HepG2 (cell line): ENCODE measurements around the gene ADCYAP1R1.

Source experiments
- ESRRA ChIP-seq: sonication (generic); formaldehyde crosslinking; IDR thresholded peaks from 2 replicates; pipeline ENCODE4 v1.5.1; 2020; ENCODE audit warnings: mild to moderate bottlenecking, low read depth, missing genetic modification reagents
- EZH2 ChIP-seq: conservative IDR thresholded peaks from 2 replicates; pipeline ENCODE4 v1.6.1; 2012; ENCODE audit warnings: mild to moderate bottlenecking, low read depth, low read length, moderate library complexity
- GTF2F1 ChIP-seq: fragments of 150-350 bp; IDR thresholded peaks from 2 replicates; pipeline ENCODE4 v1.6.1; 2014; ENCODE audit warnings: low read length
- POLR2A ChIP-seq, 2 experiments: IDR thresholded peaks; 2 replicates each; pipeline ENCODE4 v1.6.1; 2011; ENCODE audit warnings: low read depth in 2 of 2, low read length in 2 of 2, mild to moderate bottlenecking in 1 of 2, moderate library complexity in 1 of 2; ENCODE audit not compliant: insufficient read depth in 1 of 2
- POLR2AphosphoS5 ChIP-seq: IDR thresholded peaks from 2 replicates; pipeline ENCODE4 v1.6.1; 2012; ENCODE audit warnings: low read depth, low read length
- REPIN1 ChIP-seq: sonication (generic); formaldehyde crosslinking; IDR thresholded peaks from 2 replicates; pipeline ENCODE4 v1.8.0; 2022; ENCODE audit warnings: missing genetic modification reagents, low read depth, mild to moderate bottlenecking, borderline replicate concordance
- TBP ChIP-seq: sonication (generic); formaldehyde crosslinking; IDR thresholded peaks from 2 replicates; pipeline ENCODE4 v1.5.0; 2020; ENCODE audit warnings: missing genetic modification reagents
- ZNF644 ChIP-seq: IDR thresholded peaks from 2 replicates; pipeline ENCODE4 v1.6.1; 2016; ENCODE audit warnings: low read depth
- ZNF674 ChIP-seq: sonication (generic); formaldehyde crosslinking; IDR thresholded peaks from 2 replicates; pipeline ENCODE4 v1.5.0; 2020; ENCODE audit warnings: low read depth, mild to moderate bottlenecking, missing genetic modification reagents
- ZSCAN29 ChIP-seq: sonication (generic); formaldehyde crosslinking; conservative IDR thresholded peaks from 2 replicates; pipeline ENCODE4 v1.4.0; 2020; ENCODE audit warnings: mild to moderate bottlenecking, missing genetic modification reagents
- TF ChIP-seq, protein P1 (sequence below): sonication (generic); formaldehyde crosslinking; conservative IDR thresholded peaks from 2 replicates; pipeline ENCODE4 v1.8.1; 2023; ENCODE audit warnings: missing genetic modification reagents
- TF ChIP-seq, protein P2 (sequence below): sonication (generic); formaldehyde crosslinking; IDR thresholded peaks from 2 replicates; pipeline ENCODE4 v1.5.0; 2020; ENCODE audit warnings: mild to moderate bottlenecking, missing genetic modification reagents, moderate library complexity

DNA sequence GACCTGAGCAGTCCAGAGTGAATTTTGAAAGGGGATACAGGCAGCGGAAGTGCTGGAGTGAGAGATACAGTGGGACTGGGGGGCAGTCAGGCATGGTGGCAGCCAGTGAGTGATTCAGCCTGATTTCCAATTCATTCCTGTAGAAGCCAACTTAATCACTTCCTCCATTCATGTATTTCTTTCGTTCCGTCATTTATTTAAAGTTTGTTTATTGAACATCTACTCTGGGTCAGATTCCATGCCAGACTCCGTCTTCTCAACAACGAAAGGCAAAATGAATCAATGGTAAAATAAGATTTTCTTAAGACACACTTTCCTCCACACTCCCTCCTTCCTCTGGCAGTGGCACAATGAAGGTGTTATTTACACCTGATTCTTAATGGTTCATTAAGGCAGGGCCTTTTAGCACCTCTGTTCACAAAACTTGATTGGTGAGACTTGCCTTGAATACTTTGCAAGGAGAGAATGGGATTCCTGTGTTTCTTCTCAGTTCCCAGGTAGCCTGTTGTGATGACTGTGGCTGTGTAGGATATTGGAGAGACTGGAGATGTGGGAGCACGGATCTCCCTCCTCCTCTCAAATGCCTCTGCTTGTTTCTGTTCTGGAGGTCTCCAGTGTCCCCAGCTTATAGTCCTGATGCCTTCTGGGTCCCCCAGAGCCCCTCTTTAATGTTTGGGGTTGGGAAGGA lies 27.9 kb downstream of the ADCYAP1R1 start:
- no peak for TF ChIP-seq GTF2F1
- no peak for TF ChIP-seq ZNF674 (CRISPR knock-in tag)
- TF ChIP-seq ZNF644 = no peak
- no peak for TF ChIP-seq REPIN1 (CRISPR knock-in tag)
- TF ChIP-seq, protein P1, sequence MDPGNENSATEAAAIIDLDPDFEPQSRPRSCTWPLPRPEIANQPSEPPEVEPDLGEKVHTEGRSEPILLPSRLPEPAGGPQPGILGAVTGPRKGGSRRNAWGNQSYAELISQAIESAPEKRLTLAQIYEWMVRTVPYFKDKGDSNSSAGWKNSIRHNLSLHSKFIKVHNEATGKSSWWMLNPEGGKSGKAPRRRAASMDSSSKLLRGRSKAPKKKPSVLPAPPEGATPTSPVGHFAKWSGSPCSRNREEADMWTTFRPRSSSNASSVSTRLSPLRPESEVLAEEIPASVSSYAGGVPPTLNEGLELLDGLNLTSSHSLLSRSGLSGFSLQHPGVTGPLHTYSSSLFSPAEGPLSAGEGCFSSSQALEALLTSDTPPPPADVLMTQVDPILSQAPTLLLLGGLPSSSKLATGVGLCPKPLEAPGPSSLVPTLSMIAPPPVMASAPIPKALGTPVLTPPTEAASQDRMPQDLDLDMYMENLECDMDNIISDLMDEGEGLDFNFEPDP (CRISPR knock-in tag) = no peak
- TF ChIP-seq, protein P2, sequence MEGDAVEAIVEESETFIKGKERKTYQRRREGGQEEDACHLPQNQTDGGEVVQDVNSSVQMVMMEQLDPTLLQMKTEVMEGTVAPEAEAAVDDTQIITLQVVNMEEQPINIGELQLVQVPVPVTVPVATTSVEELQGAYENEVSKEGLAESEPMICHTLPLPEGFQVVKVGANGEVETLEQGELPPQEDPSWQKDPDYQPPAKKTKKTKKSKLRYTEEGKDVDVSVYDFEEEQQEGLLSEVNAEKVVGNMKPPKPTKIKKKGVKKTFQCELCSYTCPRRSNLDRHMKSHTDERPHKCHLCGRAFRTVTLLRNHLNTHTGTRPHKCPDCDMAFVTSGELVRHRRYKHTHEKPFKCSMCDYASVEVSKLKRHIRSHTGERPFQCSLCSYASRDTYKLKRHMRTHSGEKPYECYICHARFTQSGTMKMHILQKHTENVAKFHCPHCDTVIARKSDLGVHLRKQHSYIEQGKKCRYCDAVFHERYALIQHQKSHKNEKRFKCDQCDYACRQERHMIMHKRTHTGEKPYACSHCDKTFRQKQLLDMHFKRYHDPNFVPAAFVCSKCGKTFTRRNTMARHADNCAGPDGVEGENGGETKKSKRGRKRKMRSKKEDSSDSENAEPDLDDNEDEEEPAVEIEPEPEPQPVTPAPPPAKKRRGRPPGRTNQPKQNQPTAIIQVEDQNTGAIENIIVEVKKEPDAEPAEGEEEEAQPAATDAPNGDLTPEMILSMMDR (CRISPR knock-in tag) = no peak
- TF ChIP-seq TBP = no peak
- no peak for TF ChIP-seq EZH2
- TF ChIP-seq ZSCAN29 = no peak
- no peak for TF ChIP-seq POLR2A (IDR thresholded peaks at IDR 0.05; ENCODE audit: insufficient read depth in 1 of 2, low read depth in 2 of 2, low read length in 2 of 2)
- TF ChIP-seq ESRRA (CRISPR knock-in tag) = no peak
- TF ChIP-seq POLR2AphosphoS5 = no peak
